ENCODE measurements around the gene FXN.

- TF ChIP-seq POLR2A (IDR thresholded peaks at IDR 0.05; ENCODE audit: low read length), result no peak
- TF ChIP-seq GATA1 (IDR thresholded peaks at IDR 0.05; ENCODE audit: low read depth, low read length), result no peak
Measured at GRCh38 chr9:69066955-69067354, 31.4 kb downstream of the FXN start.
